ENCODE data around the gene FAU.

The FAU gene

GRCh38 chr11:65135633-65136145, 13.8 kb upstream of the FAU start:
- FAIRE-seq = no peak
- no peak for TF ChIP-seq CTCF (IDR thresholded peaks at IDR 0.05; ENCODE audit: insufficient read depth, missing control alignments)
- DNase-seq (ENCODE audit: insufficient read length, low spot score) = no peak

GRCh38 chr11:65134952-65135632, 13.2 kb upstream of the FAU start:
- DNase-seq (ENCODE audit: insufficient read length, low spot score) = peak; percentile 92
- TF ChIP-seq CTCF (IDR thresholded peaks at IDR 0.05; ENCODE audit: insufficient read depth, missing control alignments) = no peak
- peak; percentile 38 for FAIRE-seq

GRCh38 chr11:65134240-65134951, 12.5 kb upstream of the FAU start, which contains the start of gene SYVN1:
SYVN1 (minus strand) TSS chr11:65134519; CDS start chr11:65133601, 918 bp downstream.
- DNase-seq (ENCODE audit: insufficient read length, low spot score) = peak; percentile 94
- TF ChIP-seq CTCF (IDR thresholded peaks at IDR 0.05; ENCODE audit: insufficient read depth, missing control alignments) = no peak
- FAIRE-seq = no peak

GRCh38 chr11:65133724-65134123, 11.8 kb upstream of the FAU start:
- FAIRE-seq = no peak

GRCh38 chr11:65132988-65133700, 11.2 kb upstream of the FAU start:
- DNase-seq (ENCODE audit: insufficient read length, low spot score) (no peak), FAIRE-seq (no peak)
- TF ChIP-seq CTCF (IDR thresholded peaks at IDR 0.05; ENCODE audit: insufficient read depth, missing control alignments) = no peak

More at GRCh38 chr11:65133724-65134123, 11.8 kb upstream of the FAU start:
- no peak for DNase-seq (ENCODE audit: insufficient read length, low spot score)
- TF ChIP-seq CTCF (IDR thresholded peaks at IDR 0.05; ENCODE audit: insufficient read depth, missing control alignments) = no peak

GRCh38 chr11:65132238-65132987, 10.5 kb upstream of the FAU start:
- DNase-seq (ENCODE audit: insufficient read length, low spot score) (no peak), FAIRE-seq (no peak)
- no peak for TF ChIP-seq CTCF (IDR thresholded peaks at IDR 0.05; ENCODE audit: insufficient read depth, missing control alignments)
